ENCODE measurements around the gene KRTAP3-3.

The KRTAP3-3 gene

GRCh38 chr17:40958086-40958953 is 35.6 kb downstream of the KRTAP3-3 start:
- ChIA-PET POLR2A (no interaction called here), CTCF (no interaction called here)
- TF ChIP-seq CTCF (IDR thresholded peaks at IDR 0.05; ENCODE audit: control extremely low read depth, extremely low read depth, low read depth, missing control alignments), result no peak
- DNase-seq (ENCODE audit: extremely low spot score), result no peak

- TF ChIP-seq CTCF (IDR thresholded peaks at IDR 0.05; ENCODE audit: control extremely low read depth, extremely low read depth, low read depth, missing control alignments), result no peak
- no peak for DNase-seq (ENCODE audit: extremely low spot score)
- CTCF ChIA-PET, result no interaction called here
- POLR2A ChIA-PET, result no interaction called here
Measured at GRCh38 chr17:40956401-40957254, 37.3 kb downstream of the KRTAP3-3 start.

- no peak for TF ChIP-seq CTCF (IDR thresholded peaks at IDR 0.05; ENCODE audit: control extremely low read depth, extremely low read depth, low read depth, missing control alignments)
- ChIA-PET POLR2A (no interaction called here), CTCF (interaction anchor here (1.0 kb wide), 1 partner anchor 23 kb away, joined by 3 read pairs; no protein-coding TSS in a partner anchor)
- DNase-seq (ENCODE audit: extremely low spot score), result no peak
Measured at GRCh38 chr17:40953881-40954280, 40.1 kb downstream of the KRTAP3-3 start.

- POLR2A ChIA-PET, result no interaction called here
- TF ChIP-seq CTCF (IDR thresholded peaks at IDR 0.05; ENCODE audit: control extremely low read depth, extremely low read depth, low read depth, missing control alignments), result no peak
- CTCF ChIA-PET, result interaction anchor here (1.0 to 1.7 kb wide), 2 partner anchors 9 to 24 kb away, joined by 3 to 4 read pairs; no protein-coding TSS in a partner anchor
- DNase-seq (ENCODE audit: extremely low spot score), result no peak
Measured at GRCh38 chr17:40952661-40953060, 41.3 kb downstream of the KRTAP3-3 start.

- no peak for TF ChIP-seq CTCF (IDR thresholded peaks at IDR 0.05; ENCODE audit: control extremely low read depth, extremely low read depth, low read depth, missing control alignments)
Measured at GRCh38 chr17:40952154-40952553, 41.8 kb downstream of the KRTAP3-3 start.

DNA sequence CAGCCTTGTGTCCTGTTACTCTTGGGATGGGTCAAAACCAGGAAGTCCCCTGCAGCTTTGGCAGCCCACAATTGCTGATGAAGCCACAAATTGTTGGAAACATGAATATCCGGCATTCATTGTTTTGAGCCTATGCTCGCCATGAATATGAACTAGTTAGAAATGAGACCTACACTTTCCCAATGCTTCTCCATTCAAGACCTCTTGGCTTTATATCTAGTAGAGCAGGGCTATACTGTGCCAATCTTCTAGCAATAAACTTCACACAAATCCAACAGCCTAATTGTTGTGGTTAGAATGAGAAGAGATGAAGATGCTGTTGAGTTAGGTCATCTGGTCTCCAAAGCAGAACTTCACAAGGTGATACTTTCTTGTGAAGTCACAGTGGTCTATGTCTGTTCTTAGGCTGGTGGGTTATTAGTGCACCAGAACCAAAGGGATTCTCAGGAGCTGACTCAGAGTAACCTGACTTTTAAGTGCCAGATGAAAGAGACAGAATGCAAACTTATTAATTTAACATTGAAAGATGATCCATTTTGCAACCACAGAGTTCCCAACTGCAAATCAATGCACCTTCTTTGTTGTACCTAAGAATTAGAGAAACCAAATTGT is 42.8 kb downstream of the KRTAP3-3 start:
- POLR2A ChIA-PET, result no interaction called here
- CTCF ChIA-PET, result no interaction called here
- no peak for DNase-seq (ENCODE audit: extremely low spot score)
- no peak for TF ChIP-seq CTCF (IDR thresholded peaks at IDR 0.05; ENCODE audit: control extremely low read depth, extremely low read depth, low read depth, missing control alignments)

More at GRCh38 chr17:40952154-40952553, 41.8 kb downstream of the KRTAP3-3 start:
- ChIA-PET POLR2A (no interaction called here), CTCF (interaction anchor here (1.7 kb wide), 1 partner anchor 10 kb away, joined by 4 read pairs; no protein-coding TSS in a partner anchor)
- DNase-seq (ENCODE audit: extremely low spot score), result no peak

Data from GM10248 (cell line).